Effector memory CD4-positive, alpha-beta T cell (primary cell): ENCODE results near the gene CXCR4.

ENCODE experiments used
- DNase-seq, 3 donors: peaks; one replicate each; pipeline ENCODE4 v3.0.0-alpha.2; 2020
- H3K27ac ChIP-seq: 2 replicates; pipeline ENCODE4 v1.7.0; 2013; ENCODE audit warnings: mild to moderate bottlenecking, low read length, moderate library complexity; ENCODE audit not compliant: insufficient read depth, poor library complexity, severe bottlenecking
- H3K27me3 ChIP-seq: replicated peaks from 2 replicates; pipeline ENCODE4 v1.7.0; 2013; ENCODE audit warnings: mild to moderate bottlenecking, low read length; ENCODE audit not compliant: insufficient read depth, control insufficient read depth, poor library complexity, severe bottlenecking
- H3K36me3 ChIP-seq: 2 replicates; pipeline ENCODE4 v1.7.0; 2013; ENCODE audit warnings: mild to moderate bottlenecking, low read length, moderate library complexity; ENCODE audit not compliant: control insufficient read depth, insufficient read depth
- H3K4me1 ChIP-seq: 2 replicates; pipeline ENCODE4 v1.7.0; 2013; ENCODE audit warnings: low read length, mild to moderate bottlenecking; ENCODE audit not compliant: control insufficient read depth, insufficient read depth, poor library complexity, severe bottlenecking
- H3K4me3 ChIP-seq: 2 replicates; pipeline ENCODE4 v1.7.0; 2013; ENCODE audit warnings: low read length, low read depth, mild to moderate bottlenecking; ENCODE audit not compliant: insufficient read depth, poor library complexity, severe bottlenecking
- H3K9me3 ChIP-seq: 2 replicates; pipeline ENCODE4 v1.7.0; 2013; ENCODE audit warnings: mild to moderate bottlenecking, low read length, moderate library complexity; ENCODE audit not compliant: control insufficient read depth

The CXCR4 gene

DNA sequence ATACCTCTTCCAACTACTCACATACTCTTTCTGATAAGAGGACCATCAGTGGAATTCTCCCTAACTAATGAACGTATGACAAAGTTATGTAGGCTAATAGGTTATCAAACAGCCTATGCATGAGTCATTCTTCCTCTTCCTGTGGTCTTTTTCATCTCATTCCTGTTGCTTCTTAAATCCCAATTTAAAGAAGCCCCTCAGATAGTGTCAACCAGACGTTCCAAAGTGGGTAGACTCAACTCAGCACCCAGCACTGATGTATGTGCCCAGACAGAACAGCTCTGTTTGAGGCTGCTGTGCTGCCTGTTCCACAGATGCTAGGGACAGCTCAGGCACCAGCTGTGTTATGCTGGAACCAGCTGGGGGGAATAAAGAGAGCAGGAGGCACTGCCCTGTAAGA lies 52.6 kb downstream of the CXCR4 start:
- Histone ChIP-seq H3K9me3 (no peaks in the 10 kb centered on the region), H3K27me3 (no peaks in the 10 kb centered on the region), H3K4me1 (peaks cover 27% of the 10 kb centered on the region), H3K36me3 (no peaks in the 10 kb centered on the region), H3K4me3 (no peak overlapping the region), H3K27ac (no peak overlapping the region)
- no peak for DNase-seq
